ENCODE measurements around the gene CMSS1.

The CMSS1 gene

GRCh38 chr3:100207886-100208285 lies 390.2 kb downstream of the CMSS1 start:
- ChIA-PET CTCF (no interaction called here), POLR2A (no interaction called here)
- no peak for TF ChIP-seq CTCF (IDR thresholded peaks at IDR 0.05; ENCODE audit: insufficient read depth, low read length, missing control alignments)
- DNase-seq (ENCODE audit: low read depth, low spot score): no peak
- H3K4me3 ChIP-seq (ENCODE audit: low read depth, low read length): no peak overlapping the region

DNA sequence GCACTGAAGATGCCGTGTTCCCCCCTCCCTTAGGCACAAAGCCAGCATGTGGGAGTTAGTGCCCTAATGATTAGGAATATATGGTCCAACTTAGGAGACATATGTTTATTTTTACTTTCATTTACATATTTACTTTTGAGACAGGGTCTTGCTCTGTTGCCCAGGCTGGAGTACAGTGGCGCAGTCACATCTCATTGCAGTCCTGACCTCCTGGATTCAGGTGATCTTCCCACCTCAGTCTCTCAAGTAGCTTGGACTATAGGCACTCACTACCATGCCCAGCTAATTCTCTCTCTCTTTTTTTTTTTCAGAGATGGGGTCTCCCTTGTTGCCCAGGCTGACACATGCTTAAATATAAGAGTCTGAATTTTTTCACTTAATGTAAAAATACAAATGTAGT lies 391.5 kb downstream of the CMSS1 start:
- no peak for TF ChIP-seq CTCF (IDR thresholded peaks at IDR 0.05; ENCODE audit: insufficient read depth, low read length, missing control alignments)
- ChIA-PET POLR2A (no interaction called here), CTCF (interaction anchor here (1.2 kb wide), 1 partner anchor 45 kb away, joined by 3 read pairs; no protein-coding TSS in a partner anchor)
- no peak for DNase-seq (ENCODE audit: low read depth, low spot score)
- no peak overlapping the region for H3K4me3 ChIP-seq (ENCODE audit: low read depth, low read length)

DNA sequence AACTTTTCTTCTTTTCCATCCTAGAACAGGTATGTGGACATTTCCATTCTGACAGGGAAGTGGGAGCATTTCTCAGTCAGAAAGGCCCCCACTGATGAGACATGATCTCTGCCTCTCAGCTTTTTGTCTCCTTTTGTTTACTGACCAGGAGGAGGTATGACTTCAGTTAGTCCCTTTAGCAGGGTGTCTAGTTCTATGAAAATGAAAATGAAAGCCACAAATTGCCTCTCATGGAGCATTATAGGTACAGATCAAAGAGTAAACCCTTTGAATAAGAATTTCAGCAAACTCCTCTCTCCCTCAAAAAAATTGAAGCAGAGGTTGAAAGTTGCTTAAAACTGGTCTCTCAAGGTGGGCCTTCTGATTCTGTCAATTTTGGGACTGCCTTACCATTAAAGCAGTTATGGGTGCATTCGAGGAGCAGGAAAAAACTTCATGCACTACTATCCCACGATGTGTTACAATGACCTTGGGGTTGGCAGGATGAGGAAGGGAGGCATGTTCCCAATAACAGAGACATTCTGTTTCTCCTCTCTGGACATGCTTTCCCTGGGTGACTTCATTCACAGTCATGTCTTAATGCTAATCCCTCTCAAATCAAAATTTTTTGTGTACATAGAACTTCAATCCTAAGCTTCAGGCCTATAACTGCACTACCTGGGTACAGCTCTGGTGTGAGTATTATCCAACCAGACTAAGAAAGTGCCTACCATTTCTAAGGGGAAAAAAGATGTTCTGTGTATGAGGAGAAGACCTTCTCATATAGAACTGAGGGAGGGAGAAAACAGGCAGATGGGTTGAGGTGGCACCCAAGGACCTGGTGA lies 392.5 kb downstream of the CMSS1 start:
- POLR2A ChIA-PET: no interaction called here
- H3K4me3 ChIP-seq (ENCODE audit: low read depth, low read length): no peak overlapping the region
- TF ChIP-seq CTCF (IDR thresholded peaks at IDR 0.05; ENCODE audit: insufficient read depth, low read length, missing control alignments): no peak
- CTCF ChIA-PET: interaction anchor here (1.2 kb wide), 1 partner anchor 44 kb away, joined by 3 read pairs; no protein-coding TSS in a partner anchor
- DNase-seq (ENCODE audit: low read depth, low spot score): no peak

DNA sequence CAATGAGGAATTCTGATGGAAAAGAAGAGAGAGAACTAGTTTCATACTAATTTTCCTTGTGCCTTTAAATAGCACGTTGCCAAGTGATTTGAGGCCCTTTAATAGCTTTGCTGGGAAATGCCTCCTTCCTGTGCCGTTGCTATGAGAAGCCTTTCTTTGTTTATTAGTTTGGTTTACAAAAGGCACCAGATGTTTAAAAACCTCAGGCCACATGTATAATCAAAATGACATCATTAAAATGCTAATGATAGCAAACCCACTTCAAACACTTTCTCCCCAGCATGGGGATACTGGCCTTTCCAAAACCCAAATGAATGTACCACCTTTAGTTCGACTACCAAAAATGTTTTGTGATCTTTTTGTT lies 393.1 kb downstream of the CMSS1 start:
- POLR2A ChIA-PET: no interaction called here
- CTCF ChIA-PET: no interaction called here
- peak; percentile 54 for DNase-seq (ENCODE audit: low read depth, low spot score)
- no peak overlapping the region for H3K4me3 ChIP-seq (ENCODE audit: low read depth, low read length)
- TF ChIP-seq CTCF (IDR thresholded peaks at IDR 0.05; ENCODE audit: insufficient read depth, low read length, missing control alignments): no peak

- CTCF ChIA-PET: no interaction called here
- DNase-seq (ENCODE audit: low read depth, low spot score): no peak
- TF ChIP-seq CTCF (IDR thresholded peaks at IDR 0.05; ENCODE audit: insufficient read depth, low read length, missing control alignments): no peak
- no peak overlapping the region for H3K4me3 ChIP-seq (ENCODE audit: low read depth, low read length)
- POLR2A ChIA-PET: no interaction called here
These were observed 396.4 kb downstream of the CMSS1 start for GRCh38 chr3:100213891-100214573.

- no peak for TF ChIP-seq CTCF (IDR thresholded peaks at IDR 0.05; ENCODE audit: insufficient read depth, low read length, missing control alignments)
- ChIA-PET POLR2A (no interaction called here), CTCF (no interaction called here)
- no peak for DNase-seq (ENCODE audit: low read depth, low spot score)
- H3K4me3 ChIP-seq (ENCODE audit: low read depth, low read length): no peak overlapping the region
These were observed 396.9 kb downstream of the CMSS1 start for GRCh38 chr3:100214574-100214964.
